GM23338 (cell line): ENCODE results near the gene PHF13. TPM values are rescaled to one million over a fixed set of nuclear protein-coding genes. Genes with fewer than 3 reads are reported as not detected.

Experiments
- ATAC-seq: fragments of 200-7000 bp; cut with Tn5 transposase; 3 replicates; pipeline ENCODE4 v1.9.1; 2020
- DNase-seq: peaks from one replicate; pipeline ENCODE4 v3.0.0-alpha.2; 2015; ENCODE audit warnings: low spot score
- H2AFZ ChIP-seq: fragments of 200-600 bp; sonication (generic); 2 replicates; pipeline ENCODE4 v1.8.0; 2016; ENCODE audit warnings: antibody characterized with exemption, mild to moderate bottlenecking, moderate library complexity
- H3F3A ChIP-seq: fragments of 200-600 bp; sonication (generic); replicated peaks from 2 replicates; pipeline ENCODE4 v1.8.0; 2017; ENCODE audit warnings: antibody characterized with exemption, mixed run types, low read depth
- H3K27ac ChIP-seq: fragments of 200-600 bp; sonication (generic); 2 replicates; pipeline ENCODE4 v1.6.1; 2016; ENCODE audit warnings: low read depth
- H3K27me3 ChIP-seq: fragments of 200-600 bp; sonication (generic); 2 replicates; pipeline ENCODE4 v1.8.0; 2016; ENCODE audit warnings: mild to moderate bottlenecking, mixed run types, moderate library complexity; ENCODE audit not compliant: insufficient read depth
- H3K36me3 ChIP-seq: fragments of 200-600 bp; sonication (generic); 2 replicates; pipeline ENCODE4 v1.8.0; 2016; ENCODE audit warnings: mild to moderate bottlenecking; ENCODE audit not compliant: insufficient read depth
- H3K4me1 ChIP-seq: fragments of 200-600 bp; sonication (generic); 2 replicates; pipeline ENCODE4 v1.8.0; 2016; ENCODE audit warnings: mild to moderate bottlenecking, moderate library complexity; ENCODE audit not compliant: insufficient read depth
- H3K4me2 ChIP-seq: fragments of 200-600 bp; sonication (generic); 2 replicates; pipeline ENCODE4 v1.7.1; 2017; ENCODE audit warnings: mixed run types
- H3K4me3 ChIP-seq: fragments of 200-600 bp; sonication (generic); 2 replicates; pipeline ENCODE4 v1.6.1; 2016; ENCODE audit warnings: mixed run types
- H3K79me2 ChIP-seq: fragments of 200-600 bp; sonication (generic); replicated peaks from 2 replicates; pipeline ENCODE4 v1.8.0; 2017; ENCODE audit warnings: mild to moderate bottlenecking; ENCODE audit not compliant: insufficient read depth
- H3K9me2 ChIP-seq: fragments of 200-600 bp; sonication (generic); 2 replicates; pipeline ENCODE4 v1.8.0; 2017; ENCODE audit not compliant: insufficient read depth
- H4K20me1 ChIP-seq: fragments of 200-600 bp; sonication (generic); replicated peaks from 2 replicates; pipeline ENCODE4 v1.8.0; 2017; ENCODE audit warnings: mild to moderate bottlenecking; ENCODE audit not compliant: insufficient read depth
- H3K27ac Mint-ChIP-seq: 2 replicates; pipeline ENCODE4 v1.8.0; 2020; ENCODE audit warnings: inconsistent platforms, mild to moderate bottlenecking, moderate library complexity, mixed read lengths
- H3K27me3 Mint-ChIP-seq: 3 replicates; pipeline ENCODE4 v1.8.0; 2022; ENCODE audit warnings: low read depth, mild to moderate bottlenecking, moderate library complexity, mixed read lengths, inconsistent platforms; ENCODE audit not compliant: insufficient read depth, poor library complexity
- H3K36me3 Mint-ChIP-seq: 3 replicates; pipeline ENCODE4 v1.8.0; 2021; ENCODE audit warnings: low read depth, mild to moderate bottlenecking, inconsistent platforms, moderate library complexity, mixed read lengths
- H3K4me1 Mint-ChIP-seq: 3 replicates; pipeline ENCODE4 v1.8.0; 2020; ENCODE audit warnings: mild to moderate bottlenecking, inconsistent platforms, mixed read lengths
- H3K4me3 Mint-ChIP-seq: 3 replicates; pipeline ENCODE4 v1.8.0; 2021; ENCODE audit warnings: moderate library complexity, mild to moderate bottlenecking, inconsistent platforms, mixed read lengths
- H3K9me3 Mint-ChIP-seq: 3 replicates; pipeline ENCODE4 v1.8.0; 2020; ENCODE audit warnings: moderate library complexity, mild to moderate bottlenecking, inconsistent platforms, mixed read lengths
- CREB1 ChIP-seq: fragments of 250-450 bp; sonication (Bioruptor Pico); IDR thresholded peaks from 2 replicates; pipeline ENCODE4 v1.5.0; 2020; ENCODE audit warnings: low read depth, mild to moderate bottlenecking, moderate library complexity
- CTCF ChIP-seq, 2 experiments: fragments of 200-600 bp in 1 of 2; sonication (generic) in 1 of 2; conservative IDR thresholded peaks; 2 replicates each; pipeline versions ENCODE4 v1.5.1 to v1.6.1; 2016 to 2017; ENCODE audit warnings: antibody characterized with exemption in 2 of 2, low read depth in 2 of 2, mild to moderate bottlenecking in 2 of 2, moderate library complexity in 1 of 2
- ETS1 ChIP-seq: IDR thresholded peaks from 2 replicates; pipeline ENCODE4 v1.6.1; 2016; ENCODE audit warnings: antibody characterized with exemption
- EZH2 ChIP-seq: fragments of 200-600 bp; sonication (generic); IDR thresholded peaks from one replicate; pipeline ENCODE4 v1.8.0; 2017; ENCODE audit warnings: antibody characterized with exemption, mild to moderate bottlenecking, low read depth; ENCODE audit not compliant: unreplicated experiment
- EZH2phosphoT487 ChIP-seq: fragments of 200-600 bp; sonication (generic); IDR thresholded peaks from one replicate; pipeline ENCODE4 v1.8.1; 2018; ENCODE audit warnings: antibody characterized with exemption; ENCODE audit not compliant: unreplicated experiment
- JUNB ChIP-seq: IDR thresholded peaks from one replicate; pipeline ENCODE4 v1.6.1; 2016; ENCODE audit warnings: antibody characterized with exemption; ENCODE audit not compliant: unreplicated experiment
- NANOG ChIP-seq: IDR thresholded peaks from 2 replicates; pipeline ENCODE4 v1.6.1; 2016; ENCODE audit warnings: antibody characterized with exemption, borderline replicate concordance
- POLR2AphosphoS5 ChIP-seq: IDR thresholded peaks from 2 replicates; pipeline ENCODE4 v1.6.1; 2016; ENCODE audit warnings: antibody characterized with exemption, low read depth
- REST ChIP-seq: IDR thresholded peaks from one replicate; pipeline ENCODE4 v1.6.1; 2018; ENCODE audit warnings: antibody characterized with exemption; ENCODE audit not compliant: unreplicated experiment
- STAT1 ChIP-seq: IDR thresholded peaks from one replicate; pipeline ENCODE4 v1.6.1; 2016; ENCODE audit warnings: antibody characterized with exemption; ENCODE audit not compliant: unreplicated experiment
- ZNF114 ChIP-seq: fragments of 250-450 bp; sonication (Bioruptor Pico); IDR thresholded peaks from 2 replicates; pipeline ENCODE4 v1.5.0; 2020; ENCODE audit warnings: mild to moderate bottlenecking, moderate library complexity
- ZNF331 ChIP-seq: fragments of 250-450 bp; sonication (Bioruptor Pico); IDR thresholded peaks from 2 replicates; pipeline ENCODE4 v1.5.0; 2020; ENCODE audit warnings: low read depth, mild to moderate bottlenecking, moderate library complexity
- ZNF462 ChIP-seq: fragments of 250-450 bp; sonication (Bioruptor Pico); IDR thresholded peaks from 2 replicates; pipeline ENCODE4 v1.5.0; 2020; ENCODE audit warnings: mild to moderate bottlenecking, moderate library complexity
- polyA plus RNA-seq: library from polyadenylated mRNA; unstranded; fragments of >200 nt; fragmentation: Nextera tagmentation; extraction: Ambion mirVana; gene quantifications from 2 replicates; pipeline ENCODE4 v1.2.1, GENCODE V29; 2016
- total RNA-seq: library from RNA; depleted of rRNA; stranded (reverse); fragments of >200 nt; shearing (Covaris generic); gene quantifications from 2 replicates; pipeline ENCODE4 v1.2.3, GENCODE V29; 2014

PHF13 gene
- total and polyA plus RNA-seq, 2 experiments from 2014 or later: 12.1 to 33.2 TPM

DNA sequence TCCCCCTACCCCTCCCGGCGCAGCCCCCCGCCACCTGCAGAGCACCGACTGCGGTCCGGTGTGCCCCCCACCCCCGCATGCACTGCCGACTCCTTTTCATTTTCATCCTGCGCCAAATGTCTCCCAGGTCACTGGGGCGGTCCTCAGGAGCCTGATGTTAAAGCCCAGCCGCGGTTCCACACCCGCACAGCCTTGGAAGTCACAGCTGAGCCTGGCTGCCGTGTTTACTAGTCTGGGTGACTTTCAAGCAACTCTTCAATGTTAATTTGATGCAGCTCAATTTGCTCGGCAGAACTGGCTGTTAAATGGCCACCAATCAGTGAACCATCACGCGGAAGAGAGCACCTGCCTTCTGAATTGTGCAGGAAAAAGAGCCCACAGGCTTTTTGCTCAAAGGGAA lies 38.4 kb downstream of the PHF13 start:
- Mint-ChIP-seq H3K4me3 (no peak overlapping the region), H3K27ac (peak overlapping the region; percentile 44; the same call in 1 of the 2 replicates), H3K36me3 (peaks cover 38% of the 10 kb centered on the region), H3K9me3 (no peaks in the 10 kb centered on the region), H3K27me3 (peaks cover 3% of the 10 kb centered on the region), H3K4me1 (peaks cover 2% of the 10 kb centered on the region; the same call in 1 of the 3 replicates)
- Histone ChIP-seq H2AFZ (no peak overlapping the region), H4K20me1 (no peaks in the 10 kb centered on the region; the same call in 1 of the 2 replicates), H3K4me2 (no peak overlapping the region), H3F3A (no peaks in the 10 kb centered on the region; the same call in 1 of the 2 replicates), H3K4me1 (0 out of 2 replicates have a peak, but pooled peaks cover 5% of the 10 kb centered on the region), H3K4me3 (no peak overlapping the region), H3K79me2 (peaks cover 8% of the 10 kb centered on the region), H3K27me3 (no peaks in the 10 kb centered on the region), H3K36me3 (peaks cover 16% of the 10 kb centered on the region), H3K9me2 (no peaks in the 10 kb centered on the region), H3K27ac (no peak overlapping the region)
- no peak for DNase-seq
- no peak for TF ChIP-seq EZH2
- TF ChIP-seq ZNF114 (CRISPR knock-in tag): no peak
- no peak for TF ChIP-seq CREB1
- TF ChIP-seq REST: no peak
- no peak for TF ChIP-seq NANOG
- TF ChIP-seq ZNF462 (CRISPR knock-in tag): no peak
- no peak for TF ChIP-seq JUNB
- TF ChIP-seq ZNF331: no peak
- TF ChIP-seq EZH2phosphoT487: no peak
- no peak for TF ChIP-seq POLR2AphosphoS5
- TF ChIP-seq CTCF (conservative IDR thresholded peaks at IDR 0.05; ENCODE audit: low read depth in 2 of 2): no peak
- no peak for TF ChIP-seq ETS1
- TF ChIP-seq STAT1: no peak
- ATAC-seq: no peak
